HL-60 (cell line): ENCODE data around the gene SMAD1.

ENCODE experiments used
- CTCF ChIP-seq: IDR thresholded peaks from one replicate; pipeline ENCODE4 v1.5.1; 2011; ENCODE audit warnings: low read length, control low read depth, inconsistent platforms; ENCODE audit not compliant: insufficient read depth
- POLR2AphosphoS5 ChIP-seq: IDR thresholded peaks from 2 replicates; pipeline ENCODE4 v1.6.1; 2012; ENCODE audit warnings: low read depth
- REST ChIP-seq: IDR thresholded peaks from 2 replicates; pipeline ENCODE4 v1.6.1; 2012; ENCODE audit warnings: low read depth; ENCODE audit not compliant: insufficient replicate concordance
- SPI1 ChIP-seq: IDR thresholded peaks from 2 replicates; pipeline ENCODE4 v1.6.1; 2012; ENCODE audit warnings: low read depth, mild to moderate bottlenecking, borderline replicate concordance

GRCh38 chr4:145511913-145512522, 30.4 kb downstream of the SMAD1 start:
- TF ChIP-seq CTCF (no peak), REST (no peak), SPI1 (no peak), POLR2AphosphoS5 (no peak)
